Dendritic cell treated with granulocyte-macrophage colony-stimulating factor and Interleukin-4, amounts not matched to agents 40 ng/mL and 50 ng/mL, for 4 days (primary cell): ENCODE data around the gene FMNL1.
"Not testable (repeated sequence)": the region's sequence is repeated elsewhere in the genome, so short reads cannot be mapped to it uniquely, and the experiment has no call there.

Source experiments
- H3K27ac Mint-ChIP-seq: one replicate; pipeline ENCODE4 v1.8.0; 2022; ENCODE audit warnings: mild to moderate bottlenecking, mixed read lengths
- H3K27me3 Mint-ChIP-seq: one replicate; pipeline ENCODE4 v1.8.0; 2022; ENCODE audit warnings: mild to moderate bottlenecking, mixed read lengths
- H3K36me3 Mint-ChIP-seq: one replicate; pipeline ENCODE4 v1.8.0; 2022; ENCODE audit warnings: low read depth, mixed read lengths
- H3K4me1 Mint-ChIP-seq: one replicate; pipeline ENCODE4 v1.8.0; 2022; ENCODE audit warnings: low read depth, mixed read lengths
- H3K4me3 Mint-ChIP-seq: one replicate; pipeline ENCODE4 v1.8.0; 2022; ENCODE audit warnings: mild to moderate bottlenecking, moderate library complexity, mixed read lengths
- H3K9me3 Mint-ChIP-seq: one replicate; pipeline ENCODE4 v1.8.0; 2022; ENCODE audit warnings: mixed read lengths
- intact Hi-C: fragments of 100-400 bp; cut with micrococcal nuclease; formaldehyde crosslinking; loops from one replicate; pipeline ENCODE4 v1.15.0; 2022

Gene FMNL1

GRCh38 chr17:45197555-45198334 is 23.9 kb upstream of the FMNL1 start:
- Mint-ChIP-seq H3K9me3 (no peaks in the 10 kb centered on the region), H3K36me3 (no peaks in the 10 kb centered on the region), H3K27me3 (no peaks in the 10 kb centered on the region), H3K27ac (peak overlapping the region; percentile 56), H3K4me1 (peaks cover 39% of the 10 kb centered on the region), H3K4me3 (peak overlapping the region; percentile 9)
- intact Hi-C loops: loop anchor here (1.0 kb wide), 2 partner anchors 48 to 62 kb away; partner anchors contain the start of gene ACBD4

- Mint-ChIP-seq H3K9me3 (no peaks in the 10 kb centered on the region), H3K4me3 (no peak overlapping the region), H3K36me3 (no peaks in the 10 kb centered on the region), H3K27me3 (no peaks in the 10 kb centered on the region), H3K27ac (peak overlapping the region; percentile 60), H3K4me1 (peaks cover 45% of the 10 kb centered on the region)
- intact Hi-C loops: no loop called here
These were observed 21.0 kb upstream of the FMNL1 start for GRCh38 chr17:45200701-45201100.

GRCh38 chr17:45201457-45201856 is 20.2 kb upstream of the FMNL1 start:
- Mint-ChIP-seq H3K4me3 (no peak overlapping the region), H3K27ac (peak overlapping the region; percentile 60), H3K4me1 (peaks cover 40% of the 10 kb centered on the region), H3K9me3 (no peaks in the 10 kb centered on the region), H3K27me3 (no peaks in the 10 kb centered on the region), H3K36me3 (no peaks in the 10 kb centered on the region)
- intact Hi-C loops: no loop called here

- H3K36me3 Mint-ChIP-seq, H3K4me3 Mint-ChIP-seq, H3K9me3 Mint-ChIP-seq, H3K27me3 Mint-ChIP-seq, intact Hi-C loops: not testable (repeated sequence)
- Mint-ChIP-seq H3K27ac (peak overlapping the region; percentile 60), H3K4me1 (peaks cover 40% of the 10 kb centered on the region)
These were observed 19.8 kb upstream of the FMNL1 start for GRCh38 chr17:45201880-45202279.

- Mint-ChIP-seq H3K27me3 (no peaks in the 10 kb centered on the region), H3K4me3 (peak overlapping the region; percentile 77), H3K4me1 (peaks cover 46% of the 10 kb centered on the region), H3K27ac (no peak overlapping the region), H3K36me3 (peaks cover 85% of the 10 kb centered on the region), H3K9me3 (no peaks in the 10 kb centered on the region)
- intact Hi-C loops: loop anchor here (1.0 kb wide), 2 partner anchors 16 to 166 kb away; no protein-coding TSS in a partner anchor
These were observed 2.6 kb upstream of the FMNL1 start for GRCh38 chr17:45218895-45219661.

- peak overlapping the region; percentile 77 for H3K4me3 Mint-ChIP-seq
- no peaks in the 10 kb centered on the region for H3K27me3 Mint-ChIP-seq
- H3K27ac Mint-ChIP-seq: peak overlapping the region; percentile 26
- H3K4me1 Mint-ChIP-seq: peaks cover 51% of the 10 kb centered on the region
- intact Hi-C loops: no loop called here
- peaks cover 76% of the 10 kb centered on the region for H3K36me3 Mint-ChIP-seq
- H3K9me3 Mint-ChIP-seq: no peaks in the 10 kb centered on the region
These were observed 1.6 kb upstream of the FMNL1 start for GRCh38 chr17:45220079-45220478.

- Mint-ChIP-seq H3K4me1 (peaks cover 64% of the 10 kb centered on the region), H3K9me3 (no peaks in the 10 kb centered on the region), H3K36me3 (peaks cover 71% of the 10 kb centered on the region), H3K4me3 (peak overlapping the region; percentile 93), H3K27me3 (no peaks in the 10 kb centered on the region), H3K27ac (peak overlapping the region; percentile 97)
- intact Hi-C loops: no loop called here
These were observed 266 bp downstream of the FMNL1 start for GRCh38 chr17:45222014-45222288.

- Mint-ChIP-seq H3K4me1 (peaks cover 69% of the 10 kb centered on the region), H3K27ac (peak overlapping the region; percentile 97), H3K36me3 (peaks cover 66% of the 10 kb centered on the region), H3K4me3 (peak overlapping the region; percentile 93), H3K9me3 (no peaks in the 10 kb centered on the region), H3K27me3 (no peaks in the 10 kb centered on the region)
- intact Hi-C loops: no loop called here
These were observed 757 bp downstream of the FMNL1 start for GRCh38 chr17:45222289-45222995.

GRCh38 chr17:45222996-45223538 is 1.4 kb downstream of the FMNL1 start:
- Mint-ChIP-seq H3K9me3 (no peaks in the 10 kb centered on the region), H3K27ac (peak overlapping the region; percentile 97), H3K4me1 (peaks cover 75% of the 10 kb centered on the region), H3K36me3 (peaks cover 60% of the 10 kb centered on the region), H3K4me3 (peak overlapping the region; percentile 93), H3K27me3 (no peaks in the 10 kb centered on the region)
- intact Hi-C loops: no loop called here

GRCh38 chr17:45223539-45224528 is 2.1 kb downstream of the FMNL1 start:
- peaks cover 56% of the 10 kb centered on the region for H3K36me3 Mint-ChIP-seq
- peak overlapping the region; percentile 97 for H3K27ac Mint-ChIP-seq
- no peaks in the 10 kb centered on the region for H3K9me3 Mint-ChIP-seq
- H3K27me3 Mint-ChIP-seq: no peaks in the 10 kb centered on the region
- intact Hi-C loops: no loop called here
- H3K4me1 Mint-ChIP-seq: peaks cover 83% of the 10 kb centered on the region
- peak overlapping the region; percentile 93 for H3K4me3 Mint-ChIP-seq

GRCh38 chr17:45224671-45225050 is 3.0 kb downstream of the FMNL1 start:
- peak overlapping the region; percentile 93 for H3K4me3 Mint-ChIP-seq
- intact Hi-C loops: loop anchor here (5.0 kb wide), 1 partner anchor 93 kb away; the partner anchor contains the start of gene MAP3K14
- H3K36me3 Mint-ChIP-seq: peaks cover 50% of the 10 kb centered on the region
- peak overlapping the region; percentile 97 for H3K27ac Mint-ChIP-seq
- H3K27me3 Mint-ChIP-seq: no peaks in the 10 kb centered on the region
- H3K9me3 Mint-ChIP-seq: no peaks in the 10 kb centered on the region
- peaks cover 85% of the 10 kb centered on the region for H3K4me1 Mint-ChIP-seq

GRCh38 chr17:45225051-45225700 is 3.5 kb downstream of the FMNL1 start:
- Mint-ChIP-seq H3K27me3 (no peaks in the 10 kb centered on the region), H3K27ac (peak overlapping the region; percentile 97), H3K9me3 (no peaks in the 10 kb centered on the region), H3K4me3 (peak overlapping the region; percentile 93), H3K4me1 (peaks cover 85% of the 10 kb centered on the region), H3K36me3 (peaks cover 50% of the 10 kb centered on the region)
- intact Hi-C loops: loop anchor here (5.0 kb wide), 1 partner anchor 92 kb away; the partner anchor contains the start of gene MAP3K14
